ENCODE measurements around the gene SPATA6L. TPM values are rescaled to one million over a fixed set of nuclear protein-coding genes. Genes with fewer than 3 reads are reported as not detected.

SPATA6L gene
- total RNA-seq, 4 donors from 2014 or later, result 1.3 to 3.5 (median 2.3) TPM

- WGBS, 2 donors, result 68 to 75% methylated on average over 2 of the region's 2 CpGs
- intact Hi-C loops (cut with DNase I; ENCODE audit: low total_unique reads), result no loop called here
These were observed 45.3 kb downstream of the SPATA6L start for GRCh38 chr9:4620881-4621555.

GRCh38 chr9:4620057-4620765 is 46.1 kb downstream of the SPATA6L start:
- DNase-seq (ENCODE audit: low spot score in 2 of 2), result no peak
- H3K4me3 ChIP-seq (ENCODE audit: low read depth, poor library complexity, severe bottlenecking), result no peak overlapping the region
- intact Hi-C loops (cut with DNase I; ENCODE audit: low total_unique reads), result no loop called here
- 74 to 79% methylated on average over 3 of the region's 3 CpGs for WGBS, 2 donors
- TF ChIP-seq POLR2A (IDR thresholded peaks at IDR 0.05) (no peak), CTCF (IDR thresholded peaks at IDR 0.05) (no peak)

More at GRCh38 chr9:4620881-4621555, 45.3 kb downstream of the SPATA6L start:
- no peak for DNase-seq (ENCODE audit: low spot score in 2 of 2)
- no peak overlapping the region for H3K4me3 ChIP-seq (ENCODE audit: low read depth, poor library complexity, severe bottlenecking)
- TF ChIP-seq POLR2A (IDR thresholded peaks at IDR 0.05) (no peak), CTCF (IDR thresholded peaks at IDR 0.05) (no peak)

GRCh38 chr9:4618700-4619099 is 47.6 kb downstream of the SPATA6L start:
- WGBS, 2 donors, result 88 to 91% methylated on average over 2 of the region's 2 CpGs
- no peak overlapping the region for H3K4me3 ChIP-seq (ENCODE audit: low read depth, poor library complexity, severe bottlenecking)
- intact Hi-C loops (cut with DNase I; ENCODE audit: low total_unique reads), result no loop called here
- no peak for DNase-seq (ENCODE audit: low spot score in 2 of 2)
- no peak for TF ChIP-seq CTCF (IDR thresholded peaks at IDR 0.05)
- no peak for TF ChIP-seq POLR2A (IDR thresholded peaks at IDR 0.05)

GRCh38 chr9:4617752-4618151 is 48.5 kb downstream of the SPATA6L start:
- no peak for TF ChIP-seq POLR2A (IDR thresholded peaks at IDR 0.05)
- TF ChIP-seq CTCF (IDR thresholded peaks at IDR 0.05), result no peak
- 62 to 77% methylated on average over 3 of the region's 3 CpGs for WGBS, 2 donors
- intact Hi-C loops (cut with DNase I; ENCODE audit: low total_unique reads), result no loop called here
- no peak overlapping the region for H3K4me3 ChIP-seq (ENCODE audit: low read depth, poor library complexity, severe bottlenecking)
- DNase-seq (ENCODE audit: low spot score in 2 of 2), result no peak

GRCh38 chr9:4615778-4616177 is 50.5 kb downstream of the SPATA6L start:
- H3K4me3 ChIP-seq (ENCODE audit: low read depth, poor library complexity, severe bottlenecking), result no peak overlapping the region
- intact Hi-C loops (cut with DNase I; ENCODE audit: low total_unique reads), result no loop called here
- TF ChIP-seq POLR2A (IDR thresholded peaks at IDR 0.05), result no peak
- WGBS, 2 donors, result 81 to 90% methylated on average over 5 of the region's 5 CpGs
- DNase-seq (ENCODE audit: low spot score in 2 of 2), result no peak

GRCh38 chr9:4615251-4615650 is 51.0 kb downstream of the SPATA6L start:
- intact Hi-C loops (cut with DNase I; ENCODE audit: low total_unique reads), result no loop called here
- DNase-seq (ENCODE audit: low spot score in 2 of 2), result no peak
- WGBS, 2 donors, result 40 to 49% methylated on average over 4 of the region's 4 CpGs
- TF ChIP-seq POLR2A (IDR thresholded peaks at IDR 0.05) (no peak), CTCF (IDR thresholded peaks at IDR 0.05) (no peak)
- H3K4me3 ChIP-seq (ENCODE audit: low read depth, poor library complexity, severe bottlenecking), result no peak overlapping the region

Measured in lower leg skin (tissue), 4 donors.